Measurements from ENCODE around the gene ZNF579.

GRCh38 chr19:55598719-55599467 lies 18.2 kb upstream of the ZNF579 start:
- TF ChIP-seq POLR2AphosphoS5 (IDR thresholded peaks at IDR 0.05): peak in 2 of 3 donors; percentile 26 to 39
- TF ChIP-seq CTCF (IDR thresholded peaks at IDR 0.05): no peak

All from stomach (tissue), 4 donors.